Kidney (tissue), 22 donors: ENCODE measurements around the gene KIF12. TPM values are rescaled to one million over a fixed set of nuclear protein-coding genes. Genes with fewer than 3 reads are reported as not detected.

Experiments used
- DNase-seq, 5 donors: peaks; one replicate each; pipeline ENCODE4 v3.0.0-alpha.2; 2013 to 2020
- FAIRE-seq: peaks from 2 replicates; lab custom pipeline; 2012; peaks lifted over from hg19 to GRCh38; lab: Jason Lieb, UNC
- H3K27ac ChIP-seq, 2 donors: one replicate each; pipeline ENCODE4 v1.7.0; 2013; ENCODE audit warnings: low read depth in 2 of 2, low read length in 2 of 2, inconsistent platforms in 1 of 2
- H3K27me3 ChIP-seq: one replicate; pipeline ENCODE4 v1.7.1; 2013; ENCODE audit warnings: low read length, inconsistent platforms; ENCODE audit not compliant: control insufficient read depth, insufficient read depth
- H3K36me3 ChIP-seq, 3 donors: one replicate each; pipeline versions ENCODE4 v1.7.0 to v1.7.1; 2013; ENCODE audit warnings: low read length in 3 of 3, control low read depth in 1 of 3, inconsistent platforms in 1 of 3; ENCODE audit not compliant: insufficient read depth in 3 of 3, control insufficient read depth in 2 of 3
- H3K4me1 ChIP-seq, 3 donors: one replicate each; pipeline versions ENCODE4 v1.7.0 to v1.7.1; 2013; ENCODE audit warnings: low read length in 3 of 3, inconsistent platforms in 1 of 3, low read depth in 1 of 3; ENCODE audit not compliant: control insufficient read depth in 2 of 3, insufficient read depth in 2 of 3
- H3K4me3 ChIP-seq, 3 donors: one replicate each; pipeline versions ENCODE4 v1.7.0 to v1.8.1; 2013; ENCODE audit warnings: low read length in 3 of 3, control low read depth in 1 of 3, inconsistent platforms in 1 of 3
- H3K9ac ChIP-seq, 3 donors: one replicate each; pipeline versions ENCODE4 v1.7.0 to v1.7.1; 2013; ENCODE audit warnings: low read length in 3 of 3, control low read depth in 1 of 3, inconsistent platforms in 1 of 3
- H3K9me3 ChIP-seq, 3 donors: one replicate each; pipeline versions ENCODE4 v1.7.0 to v1.7.1; 2013; ENCODE audit warnings: low read length in 3 of 3, control low read depth in 1 of 3, inconsistent platforms in 1 of 3; ENCODE audit not compliant: control insufficient read depth in 2 of 3, insufficient read depth in 1 of 3
- intact Hi-C: fragments of 100-400 bp; cut with DNase I; formaldehyde crosslinking; loops from one replicate; pipeline ENCODE4 v1.11.1; 2022
- long read RNA-seq, 10 donors: library from polyadenylated mRNA in 1 of 10; unstranded in 1 of 10; transcript quantifications; one replicate each; pipeline ENCODE4 v2.0.0 and lab custom pipeline, GENCODE V29; 2021 to 2026
- polyA plus RNA-seq: library from polyadenylated mRNA; stranded (reverse); fragments of 350-450 nt; fragmentation: Illumina TruSeq; extraction: RNeasy Lipid Tissue Mini Kit (QIAGEN cat#74804); gene quantifications from one replicate; pipeline ENCODE4 v1.2.3, GENCODE V29; 2014; ENCODE audit warnings: low read depth, low replicate concordance; ENCODE audit not compliant: insufficient read depth
- total RNA-seq: library from RNA; stranded (reverse); fragmentation: NEBNext Ultra II Directional; extraction: Animal tissue kit (Norgen Biotek cat#: 25700); gene quantifications from one replicate; pipeline ENCODE4 v1.2.1, GENCODE V29; 2021
- TF ChIP-seq, protein P1 (sequence below): IDR thresholded peaks from 3 replicates; pipeline ENCODE4 v1.5.1; 2012; ENCODE audit warnings: mild to moderate bottlenecking, moderate library complexity, borderline replicate concordance; ENCODE audit not compliant: insufficient read depth; ENCODE audit errors: extremely low read depth
- donor health status: control.
- donor health status: control.
- donor health status: control.
- donor health status: control.
- donor health status: control.
- donor health status: DM: yes; HTN: yes; CAD: no.
- donor health status: Normal renal cell carcinoma (clear cell type).

Gene KIF12
- total RNA-seq (202 TPM), polyA plus RNA-seq (155 TPM)
- long read RNA-seq, donor 1, partial matches to known transcripts = 8 of 11 reads
- long read RNA-seq, donor 1, other reads (novel, unspliced or antisense) = 0 of 11 reads
- long read RNA-seq, donor 2, partial matches to known transcripts = 21 of 23 reads
- long read RNA-seq, donor 2, other reads (novel, unspliced or antisense) = 0 of 23 reads
- long read RNA-seq, donor 3, transcript KIF12-207 (19 exons, 2,194 nt) = major isoform, 6 of 23 reads
- long read RNA-seq, donor 3, partial matches to known transcripts = 17 of 23 reads
- long read RNA-seq, donor 3, other reads (novel, unspliced or antisense) = 0 of 23 reads
- long read RNA-seq, donor 4, partial matches to known transcripts = 0 of 7 reads
- long read RNA-seq, donor 4, other reads (novel, unspliced or antisense) = 5 of 7 reads
- long read RNA-seq, donor 5 = 0 reads
- long read RNA-seq, donor 6, partial matches to known transcripts = 0 of 4 reads
- long read RNA-seq, donor 6, other reads (novel, unspliced or antisense) = 0 of 4 reads
- long read RNA-seq, donor 7, transcript KIF12-207 (19 exons, 2,194 nt) = major isoform, 15 of 199 reads
- long read RNA-seq, donor 7, partial matches to known transcripts = 89 of 199 reads
- long read RNA-seq, donor 7, other reads (novel, unspliced or antisense) = 95 of 199 reads
- long read RNA-seq, donor 8, partial matches to known transcripts = 23 of 24 reads
- long read RNA-seq, donor 8, other reads (novel, unspliced or antisense) = 0 of 24 reads
- long read RNA-seq, donor 9, partial matches to known transcripts = 0 of 2 reads
- long read RNA-seq, donor 9, other reads (novel, unspliced or antisense) = 0 of 2 reads
- long read RNA-seq, donor 10, partial matches to known transcripts = 18 of 20 reads
- long read RNA-seq, donor 10, other reads (novel, unspliced or antisense) = 0 of 20 reads

DNA sequence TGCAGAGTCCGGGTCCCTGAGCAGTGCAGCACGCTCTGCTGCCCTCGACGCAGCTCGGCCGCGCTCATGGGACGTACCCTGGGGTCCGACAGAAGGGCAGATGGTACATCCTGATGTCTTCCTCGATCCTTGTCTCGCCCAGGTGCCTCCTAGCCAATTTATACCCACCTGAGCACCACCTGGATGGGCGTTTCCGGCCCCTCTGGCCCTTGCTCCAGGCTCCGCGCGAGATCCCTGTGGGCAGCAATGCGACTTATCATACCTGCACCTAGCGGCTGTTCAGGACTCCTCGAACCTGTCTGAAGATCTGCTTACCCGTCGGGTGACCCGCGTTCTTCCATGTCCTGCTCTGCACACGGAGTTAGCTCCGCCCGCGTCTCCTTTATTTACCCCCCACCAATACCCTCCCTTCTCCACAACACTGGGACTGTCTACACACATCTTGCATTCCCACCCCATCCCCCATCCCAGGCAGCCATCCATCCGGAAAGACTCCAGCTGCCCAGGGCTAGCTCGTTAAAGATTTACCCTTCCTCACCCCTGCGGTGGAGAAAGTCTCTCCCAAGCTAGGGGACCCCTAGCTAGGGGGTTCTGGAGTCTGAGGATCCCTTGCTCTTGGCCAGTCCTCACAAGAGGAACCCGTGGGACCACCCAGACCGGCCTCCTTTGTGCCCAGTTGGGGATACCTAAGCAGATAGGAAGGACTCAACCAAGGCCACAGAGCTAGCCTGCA is at the start of gene KIF12:
Gene KIF12, minus strand, starts transcription at position 357 of the 733 bp plus-strand sequence. Its CDS starts 16 bp downstream, at position 341.
- Histone ChIP-seq H3K27me3 (no peaks in the 10 kb centered on the region), H3K36me3 (peaks cover 0 to 22% (median 9%) of the 10 kb centered on the region in 3 donors), H3K4me3 (peak within 1 kb of the TSS; percentile 49 to 91 (median 54)), H3K4me1 (peaks cover 0 to 31% (median 27%) of the 10 kb centered on the region in 3 donors), H3K9ac (peak within 1 kb of the TSS; percentile 4 to 71 (median 13)), H3K9me3 (peaks cover 0 to 2% (median 0%) of the 10 kb centered on the region in 3 donors), H3K27ac (peak within 1 kb of the TSS; percentile 84 to 94)
- FAIRE-seq (no peak), DNase-seq (peak; percentile 95 to 97 (median 95))
- intact Hi-C loops = no loop called here
- TF ChIP-seq, protein P1, sequence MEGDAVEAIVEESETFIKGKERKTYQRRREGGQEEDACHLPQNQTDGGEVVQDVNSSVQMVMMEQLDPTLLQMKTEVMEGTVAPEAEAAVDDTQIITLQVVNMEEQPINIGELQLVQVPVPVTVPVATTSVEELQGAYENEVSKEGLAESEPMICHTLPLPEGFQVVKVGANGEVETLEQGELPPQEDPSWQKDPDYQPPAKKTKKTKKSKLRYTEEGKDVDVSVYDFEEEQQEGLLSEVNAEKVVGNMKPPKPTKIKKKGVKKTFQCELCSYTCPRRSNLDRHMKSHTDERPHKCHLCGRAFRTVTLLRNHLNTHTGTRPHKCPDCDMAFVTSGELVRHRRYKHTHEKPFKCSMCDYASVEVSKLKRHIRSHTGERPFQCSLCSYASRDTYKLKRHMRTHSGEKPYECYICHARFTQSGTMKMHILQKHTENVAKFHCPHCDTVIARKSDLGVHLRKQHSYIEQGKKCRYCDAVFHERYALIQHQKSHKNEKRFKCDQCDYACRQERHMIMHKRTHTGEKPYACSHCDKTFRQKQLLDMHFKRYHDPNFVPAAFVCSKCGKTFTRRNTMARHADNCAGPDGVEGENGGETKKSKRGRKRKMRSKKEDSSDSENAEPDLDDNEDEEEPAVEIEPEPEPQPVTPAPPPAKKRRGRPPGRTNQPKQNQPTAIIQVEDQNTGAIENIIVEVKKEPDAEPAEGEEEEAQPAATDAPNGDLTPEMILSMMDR = no peak

DNA sequence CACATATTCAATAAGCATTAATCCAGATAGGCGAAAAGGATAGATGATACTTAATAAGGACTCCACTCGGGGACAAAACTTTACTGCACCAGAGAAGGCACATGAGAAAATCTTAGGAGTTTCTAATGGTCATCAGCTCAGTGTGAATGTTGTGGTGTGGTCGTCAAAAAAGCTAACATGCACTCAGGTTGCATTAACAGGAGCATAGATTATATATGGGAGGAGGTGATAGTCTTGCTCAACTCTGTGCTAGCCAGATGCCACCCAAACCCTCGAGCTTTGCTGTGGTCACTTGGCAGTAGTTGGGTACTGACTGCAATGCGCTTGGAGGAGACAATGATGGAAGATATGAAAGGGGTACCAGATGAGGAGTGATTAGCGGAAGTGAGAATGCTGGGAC is 47.6 kb upstream of the KIF12 start:
- TF ChIP-seq, protein P1 = no peak
- FAIRE-seq (no peak), DNase-seq (no peak)
- intact Hi-C loops = no loop called here
- no peaks in the 10 kb centered on the region for H3K4me1 ChIP-seq
- H3K4me3 ChIP-seq = no peak overlapping the region
- no peak overlapping the region for H3K27ac ChIP-seq
- no peaks in the 10 kb centered on the region for H3K27me3 ChIP-seq
- no peaks in the 10 kb centered on the region for H3K9me3 ChIP-seq
- no peaks in the 10 kb centered on the region for H3K36me3 ChIP-seq
- no peak overlapping the region for H3K9ac ChIP-seq

DNA sequence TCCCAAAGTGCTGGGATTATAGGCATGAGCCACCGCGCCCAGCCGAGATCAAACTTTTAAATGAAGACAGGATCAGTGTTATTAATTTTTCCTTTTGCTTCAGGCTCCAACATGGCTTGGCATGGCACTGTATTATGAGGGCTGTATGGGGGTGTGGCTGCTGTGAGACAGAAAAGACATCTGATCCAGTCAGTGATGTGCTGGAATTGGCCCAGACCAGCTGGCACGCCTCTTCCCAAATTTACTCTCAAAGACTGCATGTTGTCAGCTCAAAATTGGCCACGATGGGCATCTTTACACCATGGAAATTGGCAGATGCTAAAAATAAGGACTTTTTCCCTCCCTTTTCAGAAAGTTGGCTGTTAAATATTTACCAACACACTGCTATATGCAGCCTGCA is 44.1 kb upstream of the KIF12 start:
- Histone ChIP-seq H3K36me3 (no peaks in the 10 kb centered on the region), H3K9me3 (no peaks in the 10 kb centered on the region), H3K9ac (no peak overlapping the region), H3K4me1 (no peaks in the 10 kb centered on the region), H3K27ac (no peak overlapping the region), H3K4me3 (no peak overlapping the region), H3K27me3 (no peaks in the 10 kb centered on the region)
- FAIRE-seq (no peak), DNase-seq (no peak)
- intact Hi-C loops = no loop called here
- TF ChIP-seq, protein P1 = no peak
